VCaP (cell line): Measurements from ENCODE around the gene SLC44A3.

Source experiments
- H3K27ac ChIP-seq: fragments of 450-650 bp; 2 replicates; pipeline ENCODE4 v1.5.1; 2017
- TF ChIP-seq, protein P1 (sequence below): fragments of 450-650 bp; conservative IDR thresholded peaks from 2 replicates; pipeline ENCODE4 v1.5.1; 2017; ENCODE audit warnings: mild to moderate bottlenecking, moderate library complexity

Gene SLC44A3

DNA sequence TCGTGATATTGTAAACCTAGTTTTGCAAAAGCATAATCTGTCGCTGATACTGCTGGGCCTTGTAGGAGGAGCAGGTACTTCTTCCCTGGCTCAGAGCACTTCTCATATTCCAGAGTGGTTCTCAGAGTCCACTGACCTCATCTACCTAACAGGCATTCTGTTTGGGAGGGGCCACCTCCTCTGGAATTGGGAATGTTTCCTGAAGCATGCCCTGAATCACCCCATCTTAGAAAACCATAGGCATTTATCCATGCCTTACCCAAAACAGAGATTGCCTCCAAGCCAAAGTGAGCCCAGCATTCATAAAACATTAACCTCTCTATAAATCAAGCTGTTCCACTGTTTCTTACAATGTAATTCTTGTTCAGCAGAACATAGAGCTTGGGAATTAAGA, 35.1 kb downstream of the SLC44A3 start:
- H3K27ac ChIP-seq = peak overlapping the region; percentile 75
- TF ChIP-seq, protein P1, sequence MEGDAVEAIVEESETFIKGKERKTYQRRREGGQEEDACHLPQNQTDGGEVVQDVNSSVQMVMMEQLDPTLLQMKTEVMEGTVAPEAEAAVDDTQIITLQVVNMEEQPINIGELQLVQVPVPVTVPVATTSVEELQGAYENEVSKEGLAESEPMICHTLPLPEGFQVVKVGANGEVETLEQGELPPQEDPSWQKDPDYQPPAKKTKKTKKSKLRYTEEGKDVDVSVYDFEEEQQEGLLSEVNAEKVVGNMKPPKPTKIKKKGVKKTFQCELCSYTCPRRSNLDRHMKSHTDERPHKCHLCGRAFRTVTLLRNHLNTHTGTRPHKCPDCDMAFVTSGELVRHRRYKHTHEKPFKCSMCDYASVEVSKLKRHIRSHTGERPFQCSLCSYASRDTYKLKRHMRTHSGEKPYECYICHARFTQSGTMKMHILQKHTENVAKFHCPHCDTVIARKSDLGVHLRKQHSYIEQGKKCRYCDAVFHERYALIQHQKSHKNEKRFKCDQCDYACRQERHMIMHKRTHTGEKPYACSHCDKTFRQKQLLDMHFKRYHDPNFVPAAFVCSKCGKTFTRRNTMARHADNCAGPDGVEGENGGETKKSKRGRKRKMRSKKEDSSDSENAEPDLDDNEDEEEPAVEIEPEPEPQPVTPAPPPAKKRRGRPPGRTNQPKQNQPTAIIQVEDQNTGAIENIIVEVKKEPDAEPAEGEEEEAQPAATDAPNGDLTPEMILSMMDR = no peak

DNA sequence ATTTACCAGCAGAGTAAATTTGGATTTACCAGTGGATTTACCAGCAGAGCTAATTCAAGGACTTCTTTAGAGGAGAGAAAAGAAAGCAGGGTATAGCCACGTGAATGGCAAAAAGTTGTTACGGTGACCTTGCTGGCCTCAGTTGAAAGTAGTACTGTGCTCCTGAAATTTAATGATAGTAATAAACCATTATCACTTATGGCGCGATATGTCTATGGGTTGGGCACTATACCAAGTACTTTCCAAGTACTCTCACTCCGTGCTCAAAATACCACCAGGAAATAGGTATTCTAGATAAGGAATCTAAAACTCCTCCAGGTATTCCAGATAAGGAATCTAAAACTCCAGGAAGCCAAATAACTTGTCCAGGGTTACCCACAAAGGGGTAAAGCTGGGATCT, 35.8 kb downstream of the SLC44A3 start:
- H3K27ac ChIP-seq = peak overlapping the region; percentile 75
- TF ChIP-seq, protein P1 = no peak

DNA sequence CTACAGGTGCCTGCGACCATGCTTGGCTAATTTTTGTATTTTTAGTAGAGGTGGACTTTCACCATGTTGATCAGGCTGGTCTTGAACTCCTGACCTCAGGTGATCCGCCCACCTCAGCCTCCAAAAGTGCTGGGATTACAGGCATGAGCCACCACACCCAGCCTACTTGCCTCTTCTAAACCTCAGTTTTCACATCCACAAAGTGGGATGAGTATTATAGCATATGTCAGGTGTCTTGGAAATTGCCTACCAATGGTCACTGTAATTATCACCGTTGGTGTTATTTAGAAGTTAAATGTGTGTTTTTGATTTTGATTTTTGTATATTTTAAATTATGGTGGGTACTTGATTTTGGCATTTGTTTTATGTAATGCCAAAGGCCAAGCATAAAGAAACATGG, 36.7 kb downstream of the SLC44A3 start:
- TF ChIP-seq, protein P1 = no peak
- no peak overlapping the region for H3K27ac ChIP-seq

DNA sequence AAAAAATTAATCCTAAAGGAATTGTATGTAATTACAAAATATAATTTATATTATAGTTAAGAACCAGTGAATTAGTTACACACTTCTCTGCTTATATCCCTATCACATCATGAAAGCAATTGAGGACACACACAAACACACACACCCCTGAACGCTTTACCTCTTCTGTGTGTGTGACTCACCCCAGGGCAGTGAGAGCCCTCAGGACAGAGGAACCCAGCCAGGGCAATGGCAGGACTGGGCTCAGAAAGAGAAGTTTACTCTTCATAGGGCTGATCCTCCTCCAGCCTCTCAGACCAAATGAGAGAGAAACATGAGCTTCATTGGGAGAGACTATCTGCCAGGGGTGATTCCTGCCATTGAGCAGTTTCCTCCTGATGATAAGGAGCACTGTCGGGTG, 38.1 kb downstream of the SLC44A3 start:
- TF ChIP-seq, protein P1 = no peak

DNA sequence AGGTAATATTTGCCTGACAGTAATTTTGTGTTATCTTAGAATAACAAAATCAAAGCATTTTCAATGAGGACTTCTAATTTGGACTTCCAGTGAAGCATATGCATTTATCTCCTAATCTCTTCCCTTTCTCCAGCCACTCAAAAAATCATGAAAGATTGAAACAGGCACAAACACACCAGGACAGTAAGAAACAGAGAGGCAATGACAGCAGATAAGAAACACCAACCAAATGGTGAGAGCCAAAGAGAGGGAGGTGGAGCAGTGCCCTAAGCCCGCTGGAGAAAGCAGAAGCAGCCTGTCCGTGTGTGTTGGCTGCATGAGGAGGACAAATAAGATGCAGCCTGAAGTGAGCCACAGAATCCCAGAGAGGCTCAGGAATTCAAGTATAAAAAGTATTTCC, 39.0 kb downstream of the SLC44A3 start:
- H3K27ac ChIP-seq = no peak overlapping the region
- TF ChIP-seq, protein P1 = no peak

More for the DNA sequence above, 38.1 kb downstream of the SLC44A3 start:
- no peak overlapping the region for H3K27ac ChIP-seq

DNA sequence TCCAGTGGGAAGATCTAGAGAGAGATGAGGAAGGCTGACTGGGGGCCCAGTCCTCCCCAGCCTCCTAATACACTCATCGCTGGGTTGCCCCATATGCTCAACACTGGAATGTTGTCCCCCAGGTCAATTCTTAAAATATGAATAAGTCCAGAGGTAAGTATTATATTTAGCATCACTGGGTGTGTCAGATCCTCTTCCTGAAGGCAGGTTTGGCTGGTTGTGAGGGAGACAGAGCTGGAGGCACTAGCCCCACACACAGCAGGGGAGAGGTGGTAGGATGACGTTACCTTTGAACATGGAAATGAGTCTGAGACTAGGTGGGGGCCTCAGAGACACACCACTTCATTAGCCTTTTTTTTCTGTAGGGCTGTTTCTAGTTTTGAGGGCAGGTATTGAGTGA, 42.6 kb downstream of the SLC44A3 start:
- 0 out of 2 replicates have a peak overlapping the region, but pooled peaks have one; percentile 34 for H3K27ac ChIP-seq
- TF ChIP-seq, protein P1 = no peak

DNA sequence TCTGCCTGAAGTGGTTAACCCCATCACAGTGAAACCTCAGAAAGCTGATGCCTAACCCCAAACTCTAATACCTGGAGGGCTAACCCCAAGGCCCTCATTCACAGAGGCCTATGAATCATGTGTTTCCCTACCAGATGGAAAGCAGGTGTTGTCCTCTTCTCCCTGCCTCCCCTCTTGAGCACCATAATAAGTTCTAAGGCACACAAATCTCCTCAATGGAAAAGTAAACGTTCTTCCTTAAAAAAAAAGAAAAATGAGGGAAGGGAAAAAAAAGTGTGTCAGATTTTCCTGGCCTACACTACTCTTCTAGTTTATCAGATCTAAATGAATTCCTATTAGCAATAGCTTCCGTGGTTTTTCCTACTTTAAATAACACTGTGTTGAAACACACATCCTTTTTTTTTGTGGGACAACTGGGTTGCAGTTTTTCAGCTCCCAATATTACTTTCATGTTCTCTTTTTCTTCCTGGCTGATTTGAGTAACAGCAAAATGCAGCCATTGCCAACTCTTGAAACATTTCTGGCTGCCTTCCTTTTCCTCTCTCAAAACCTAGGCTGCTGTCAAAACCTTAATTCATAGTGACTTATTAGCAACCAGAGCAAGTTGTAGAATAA, 43.2 kb downstream of the SLC44A3 start:
- H3K27ac ChIP-seq = peak overlapping the region; percentile 34; the same call in 1 of the 2 replicates
- TF ChIP-seq, protein P1 = no peak
